Dendritic cell treated with granulocyte-macrophage colony-stimulating factor and Interleukin-4, amounts not matched to agents 40 ng/mL and 50 ng/mL, for 4 days (primary cell): ENCODE results near the gene SNX24.
"Not testable (repeated sequence)": the region's sequence is repeated elsewhere in the genome, so short reads cannot be mapped to it uniquely, and the experiment has no call there.

Experiments
- H3K27ac Mint-ChIP-seq: one replicate; pipeline ENCODE4 v1.8.0; 2022; ENCODE audit warnings: mild to moderate bottlenecking, mixed read lengths
- H3K27me3 Mint-ChIP-seq: one replicate; pipeline ENCODE4 v1.8.0; 2022; ENCODE audit warnings: mild to moderate bottlenecking, mixed read lengths
- H3K36me3 Mint-ChIP-seq: one replicate; pipeline ENCODE4 v1.8.0; 2022; ENCODE audit warnings: low read depth, mixed read lengths
- H3K4me1 Mint-ChIP-seq: one replicate; pipeline ENCODE4 v1.8.0; 2022; ENCODE audit warnings: low read depth, mixed read lengths
- H3K4me3 Mint-ChIP-seq: one replicate; pipeline ENCODE4 v1.8.0; 2022; ENCODE audit warnings: mild to moderate bottlenecking, moderate library complexity, mixed read lengths
- H3K9me3 Mint-ChIP-seq: one replicate; pipeline ENCODE4 v1.8.0; 2022; ENCODE audit warnings: mixed read lengths
- intact Hi-C: fragments of 100-400 bp; cut with micrococcal nuclease; formaldehyde crosslinking; loops from one replicate; pipeline ENCODE4 v1.15.0; 2022

SNX24 gene

DNA sequence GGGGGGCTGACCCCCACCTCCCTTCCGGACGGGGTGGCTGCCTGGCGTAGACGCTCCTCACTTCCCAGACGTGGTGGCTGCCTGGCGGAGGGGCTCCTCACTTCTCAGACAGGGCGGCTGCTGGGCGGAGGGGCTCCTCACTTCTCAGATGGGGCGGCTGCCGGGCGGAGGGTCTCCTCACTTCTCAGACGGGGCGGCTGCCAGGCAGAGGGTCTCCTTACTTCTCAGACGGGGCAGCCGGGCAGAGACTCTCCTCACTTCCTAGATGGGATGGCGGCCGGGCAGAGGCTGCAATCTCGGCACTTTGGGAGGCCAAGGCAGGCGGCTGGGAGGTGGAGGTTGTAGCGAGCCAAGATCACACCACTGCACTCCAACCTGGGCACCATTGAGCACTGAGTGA lies 68.0 kb downstream of the SNX24 start:
- intact Hi-C loops, H3K36me3 Mint-ChIP-seq, H3K27ac Mint-ChIP-seq, H3K27me3 Mint-ChIP-seq, H3K9me3 Mint-ChIP-seq, H3K4me1 Mint-ChIP-seq, H3K4me3 Mint-ChIP-seq: not testable (repeated sequence)

GRCh38 chr5:122915717-122916461 lies 70.5 kb downstream of the SNX24 start:
- Mint-ChIP-seq H3K27ac (peak overlapping the region; percentile 43), H3K27me3 (no peaks in the 10 kb centered on the region), H3K4me3 (no peak overlapping the region), H3K36me3 (peaks cover 6% of the 10 kb centered on the region), H3K9me3 (peaks cover 5% of the 10 kb centered on the region), H3K4me1 (peaks cover 6% of the 10 kb centered on the region)
- intact Hi-C loops = no loop called here

DNA sequence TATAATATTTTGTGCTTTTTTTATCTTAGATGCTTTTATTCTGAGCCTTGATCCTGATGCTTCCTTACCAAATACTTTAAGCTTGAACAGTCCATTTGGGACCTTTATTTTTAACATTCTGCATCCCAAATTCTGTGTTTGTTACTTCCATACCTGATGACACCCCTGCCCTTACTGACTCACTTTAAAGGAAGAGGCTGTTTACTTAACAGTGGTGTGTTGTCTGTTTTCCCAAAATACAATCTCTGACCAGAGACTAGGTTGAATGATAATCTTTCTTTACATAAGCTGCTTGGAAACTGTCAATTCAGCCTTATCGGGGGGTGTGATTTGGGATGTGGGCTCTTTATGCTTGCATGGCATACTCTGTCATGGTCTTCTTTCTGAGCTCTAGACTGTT lies 71.1 kb downstream of the SNX24 start:
- no peaks in the 10 kb centered on the region for H3K27me3 Mint-ChIP-seq
- peaks cover 6% of the 10 kb centered on the region for H3K4me1 Mint-ChIP-seq
- H3K4me3 Mint-ChIP-seq = no peak overlapping the region
- H3K36me3 Mint-ChIP-seq = peaks cover 6% of the 10 kb centered on the region
- H3K27ac Mint-ChIP-seq = no peak overlapping the region
- intact Hi-C loops = no loop called here
- H3K9me3 Mint-ChIP-seq = peaks cover 5% of the 10 kb centered on the region

- intact Hi-C loops = no loop called here
- H3K36me3 Mint-ChIP-seq = no peaks in the 10 kb centered on the region
- H3K9me3 Mint-ChIP-seq = no peaks in the 10 kb centered on the region
- H3K4me1 Mint-ChIP-seq = peaks cover 6% of the 10 kb centered on the region
- no peak overlapping the region for H3K4me3 Mint-ChIP-seq
- H3K27me3 Mint-ChIP-seq = no peaks in the 10 kb centered on the region
- H3K27ac Mint-ChIP-seq = no peak overlapping the region
These were observed 74.6 kb downstream of the SNX24 start for GRCh38 chr5:122919969-122920368.

DNA sequence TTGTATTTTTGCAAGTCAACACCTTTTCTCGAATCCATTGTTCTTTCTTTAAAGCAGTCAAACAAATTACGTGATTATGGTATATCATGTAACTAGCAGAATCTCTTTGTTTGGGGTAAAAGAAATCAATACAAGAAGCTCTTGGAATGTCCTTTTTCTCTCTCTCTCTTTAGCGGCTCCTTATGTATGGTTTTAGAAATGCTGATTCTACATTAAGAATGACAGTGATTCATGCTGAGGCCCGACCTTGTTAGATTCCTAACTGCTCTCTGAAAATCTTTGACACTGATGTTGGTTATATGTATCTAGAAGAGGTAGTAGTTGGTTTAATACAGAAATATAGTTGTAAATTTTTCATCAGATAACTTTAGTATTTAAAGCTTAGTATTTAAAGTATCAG lies 76.4 kb downstream of the SNX24 start:
- H3K27ac Mint-ChIP-seq = no peak overlapping the region
- H3K36me3 Mint-ChIP-seq = peaks cover 7% of the 10 kb centered on the region
- intact Hi-C loops = no loop called here
- H3K27me3 Mint-ChIP-seq = no peaks in the 10 kb centered on the region
- H3K9me3 Mint-ChIP-seq = no peaks in the 10 kb centered on the region
- H3K4me1 Mint-ChIP-seq = peaks cover 7% of the 10 kb centered on the region
- H3K4me3 Mint-ChIP-seq = no peak overlapping the region

GRCh38 chr5:122924203-122924602 lies 78.8 kb downstream of the SNX24 start:
- Mint-ChIP-seq H3K9me3 (no peaks in the 10 kb centered on the region), H3K4me1 (peaks cover 7% of the 10 kb centered on the region), H3K36me3 (peaks cover 12% of the 10 kb centered on the region), H3K27ac (no peak overlapping the region), H3K27me3 (no peaks in the 10 kb centered on the region), H3K4me3 (no peak overlapping the region)
- intact Hi-C loops = no loop called here

GRCh38 chr5:122924719-122925395 lies 79.4 kb downstream of the SNX24 start:
- Mint-ChIP-seq H3K4me3 (no peak overlapping the region), H3K9me3 (no peaks in the 10 kb centered on the region), H3K4me1 (peaks cover 7% of the 10 kb centered on the region), H3K27me3 (no peaks in the 10 kb centered on the region), H3K27ac (no peak overlapping the region), H3K36me3 (peaks cover 12% of the 10 kb centered on the region)
- intact Hi-C loops = no loop called here

DNA sequence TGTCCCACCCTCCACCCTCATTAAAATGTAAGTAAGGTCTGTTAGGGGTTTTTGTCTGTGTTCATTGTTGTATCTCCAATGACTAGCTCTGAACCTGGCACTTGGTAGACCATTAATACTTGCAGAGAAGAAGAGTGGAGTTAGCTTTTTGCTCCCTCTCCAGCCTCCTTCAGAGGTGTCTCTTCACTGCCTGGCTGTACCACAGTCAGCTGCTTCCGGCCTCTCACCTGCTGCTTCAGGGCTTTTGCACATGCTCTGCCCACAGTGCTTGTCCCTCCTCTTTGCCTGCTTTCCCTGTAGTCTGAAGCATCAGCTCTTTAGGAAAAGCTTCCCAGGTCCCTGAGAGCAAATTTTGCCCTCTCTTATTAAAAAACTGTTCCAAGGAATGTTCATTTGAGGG lies 83.6 kb downstream of the SNX24 start:
- intact Hi-C loops = no loop called here
- peaks cover 22% of the 10 kb centered on the region for H3K36me3 Mint-ChIP-seq
- no peaks in the 10 kb centered on the region for H3K9me3 Mint-ChIP-seq
- H3K27ac Mint-ChIP-seq = no peak overlapping the region
- no peaks in the 10 kb centered on the region for H3K27me3 Mint-ChIP-seq
- H3K4me1 Mint-ChIP-seq = peaks cover 7% of the 10 kb centered on the region
- H3K4me3 Mint-ChIP-seq = no peak overlapping the region

- H3K9me3 Mint-ChIP-seq = no peaks in the 10 kb centered on the region
- peaks cover 24% of the 10 kb centered on the region for H3K36me3 Mint-ChIP-seq
- H3K27ac Mint-ChIP-seq = no peak overlapping the region
- no peaks in the 10 kb centered on the region for H3K27me3 Mint-ChIP-seq
- no peak overlapping the region for H3K4me3 Mint-ChIP-seq
- H3K4me1 Mint-ChIP-seq = peaks cover 7% of the 10 kb centered on the region
- intact Hi-C loops = no loop called here
These were observed 84.6 kb downstream of the SNX24 start for GRCh38 chr5:122929980-122930379.

- Mint-ChIP-seq H3K27ac (no peak overlapping the region), H3K4me3 (no peak overlapping the region), H3K27me3 (no peaks in the 10 kb centered on the region), H3K9me3 (no peaks in the 10 kb centered on the region), H3K4me1 (no peaks in the 10 kb centered on the region), H3K36me3 (peaks cover 11% of the 10 kb centered on the region)
- intact Hi-C loops = no loop called here
These were observed 88.5 kb downstream of the SNX24 start for GRCh38 chr5:122933956-122934355.

DNA sequence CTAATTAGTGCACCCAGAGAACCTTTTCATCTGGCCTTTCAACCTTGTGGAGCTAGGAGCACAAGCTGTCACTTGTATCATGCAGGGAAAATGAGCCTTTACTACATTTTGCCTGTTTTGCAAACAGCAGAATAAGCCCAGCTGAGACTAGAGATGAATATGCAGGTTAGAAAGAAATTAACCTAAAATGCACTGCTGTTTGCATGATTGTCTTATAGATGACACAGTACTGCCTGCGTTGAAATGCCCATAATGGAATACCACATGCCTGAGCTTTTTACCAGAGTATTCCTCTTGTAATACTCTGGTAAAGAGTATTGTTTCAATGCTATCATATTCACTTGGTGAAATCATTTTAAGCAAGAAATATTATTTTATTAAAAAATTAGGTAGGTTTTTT lies 90.7 kb downstream of the SNX24 start:
- Mint-ChIP-seq H3K27ac (no peak overlapping the region), H3K36me3 (peaks cover 28% of the 10 kb centered on the region), H3K27me3 (no peaks in the 10 kb centered on the region), H3K4me1 (peaks cover 4% of the 10 kb centered on the region), H3K4me3 (no peak overlapping the region), H3K9me3 (no peaks in the 10 kb centered on the region)
- intact Hi-C loops = no loop called here

GRCh38 chr5:122937914-122938313 lies 92.5 kb downstream of the SNX24 start:
- Mint-ChIP-seq H3K4me3 (no peak overlapping the region), H3K27ac (no peak overlapping the region), H3K9me3 (no peaks in the 10 kb centered on the region), H3K36me3 (peaks cover 30% of the 10 kb centered on the region), H3K27me3 (no peaks in the 10 kb centered on the region), H3K4me1 (peaks cover 12% of the 10 kb centered on the region)
- intact Hi-C loops = no loop called here

DNA sequence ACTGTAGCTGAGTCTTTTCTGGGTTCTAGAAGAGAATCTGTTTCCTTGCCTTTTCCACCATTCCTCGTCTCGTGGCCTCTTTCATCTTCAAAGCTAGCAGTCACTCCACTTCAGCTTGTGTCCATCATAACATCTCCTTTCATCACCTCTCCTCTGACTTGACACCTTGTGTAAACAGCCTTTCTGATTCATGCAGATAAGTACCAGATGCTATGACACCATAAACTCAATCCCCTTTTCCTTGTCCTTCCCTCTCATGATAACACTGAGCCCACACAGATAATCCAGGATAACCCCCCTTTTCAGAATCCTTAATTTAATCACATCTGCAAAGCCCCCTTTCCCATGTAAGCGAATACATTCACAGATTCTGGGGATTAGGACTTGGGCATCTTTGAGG lies 95.5 kb downstream of the SNX24 start:
- peaks cover 23% of the 10 kb centered on the region for H3K4me1 Mint-ChIP-seq
- no peaks in the 10 kb centered on the region for H3K27me3 Mint-ChIP-seq
- no peaks in the 10 kb centered on the region for H3K9me3 Mint-ChIP-seq
- peaks cover 31% of the 10 kb centered on the region for H3K36me3 Mint-ChIP-seq
- H3K27ac Mint-ChIP-seq = no peak overlapping the region
- intact Hi-C loops = no loop called here
- no peak overlapping the region for H3K4me3 Mint-ChIP-seq

GRCh38 chr5:122941737-122942136 lies 96.3 kb downstream of the SNX24 start:
- intact Hi-C loops = no loop called here
- peaks cover 23% of the 10 kb centered on the region for H3K4me1 Mint-ChIP-seq

More at GRCh38 chr5:122941737-122942136, 96.3 kb downstream of the SNX24 start:
- Mint-ChIP-seq H3K27me3 (no peaks in the 10 kb centered on the region), H3K4me3 (no peak overlapping the region), H3K36me3 (peaks cover 39% of the 10 kb centered on the region), H3K27ac (no peak overlapping the region), H3K9me3 (no peaks in the 10 kb centered on the region)
